Large intestine (tissue), 3 donors: ENCODE measurements around the gene PCBP3. TPM values are rescaled to one million over a fixed set of nuclear protein-coding genes. Genes with fewer than 3 reads are reported as not detected.

ENCODE experiments used
- DNase-seq, 2 donors: peaks; one replicate each; pipeline versions ENCODE4 v3.0.0 to v3.0.0-alpha.2; 2013
- H3K27ac ChIP-seq: one replicate; pipeline ENCODE4 v1.5.1; 2013; ENCODE audit warnings: low read length
- H3K27me3 ChIP-seq: 2 replicates; pipeline ENCODE4 v1.6.1; 2013; ENCODE audit warnings: low read length; ENCODE audit not compliant: control insufficient read depth, insufficient read depth
- H3K36me3 ChIP-seq: 2 replicates; pipeline ENCODE4 v1.6.1; 2013; ENCODE audit warnings: low read length; ENCODE audit not compliant: control insufficient read depth, insufficient read depth
- H3K4me1 ChIP-seq: one replicate; pipeline ENCODE4 v1.6.1; 2013; ENCODE audit warnings: low read length; ENCODE audit not compliant: control insufficient read depth, insufficient read depth
- H3K4me3 ChIP-seq: one replicate; pipeline ENCODE4 v1.5.1; 2013; ENCODE audit warnings: low read length
- H3K9me3 ChIP-seq: one replicate; pipeline ENCODE4 v1.6.1; 2013; ENCODE audit warnings: mild to moderate bottlenecking, low read depth, low read length, moderate library complexity; ENCODE audit not compliant: control insufficient read depth
- WGBS: methylation state at CpG from one replicate; pipeline ENCODE4 v1.1.5; 2013; ENCODE audit warnings: low lambda C conversion rate; ENCODE audit not compliant: insufficient coverage; 5-methylcytosine and 5-hydroxymethylcytosine counted together
- polyA plus RNA-seq: library from polyadenylated mRNA; unstranded; fragments of 120-200 nt; gene quantifications from one replicate; pipeline ENCODE4 v1.2.1, GENCODE V29; 2013

The PCBP3 gene
- polyA plus RNA-seq, 1 donor, result 7.4 TPM

GRCh38 chr21:45852886-45853400 is 209.4 kb downstream of the PCBP3 start:
- Histone ChIP-seq H3K9me3 (no peaks in the 10 kb centered on the region), H3K4me3 (no peak overlapping the region), H3K27ac (no peak overlapping the region), H3K4me1 (no peaks in the 10 kb centered on the region), H3K27me3 (no peaks in the 10 kb centered on the region), H3K36me3 (no peaks in the 10 kb centered on the region)
- 71% methylated on average over 1 of the region's 12 CpGs for WGBS
- DNase-seq, result no peak

GRCh38 chr21:45853703-45854342 is 210.3 kb downstream of the PCBP3 start:
- Histone ChIP-seq H3K4me1 (no peaks in the 10 kb centered on the region), H3K4me3 (no peak overlapping the region), H3K9me3 (no peaks in the 10 kb centered on the region), H3K27ac (no peak overlapping the region), H3K27me3 (no peaks in the 10 kb centered on the region), H3K36me3 (no peaks in the 10 kb centered on the region)
- no peak for DNase-seq
- 79% methylated on average over 3 of the region's 19 CpGs for WGBS

GRCh38 chr21:45854690-45855247 is 211.2 kb downstream of the PCBP3 start:
- no peaks in the 10 kb centered on the region for H3K36me3 ChIP-seq
- DNase-seq, result no peak
- H3K4me1 ChIP-seq, result no peaks in the 10 kb centered on the region
- H3K4me3 ChIP-seq, result no peak overlapping the region
- no peaks in the 10 kb centered on the region for H3K27me3 ChIP-seq
- H3K27ac ChIP-seq, result no peak overlapping the region
- no peaks in the 10 kb centered on the region for H3K9me3 ChIP-seq
- no CpG with 5 or more reads among the region's 12 CpGs for WGBS

DNA sequence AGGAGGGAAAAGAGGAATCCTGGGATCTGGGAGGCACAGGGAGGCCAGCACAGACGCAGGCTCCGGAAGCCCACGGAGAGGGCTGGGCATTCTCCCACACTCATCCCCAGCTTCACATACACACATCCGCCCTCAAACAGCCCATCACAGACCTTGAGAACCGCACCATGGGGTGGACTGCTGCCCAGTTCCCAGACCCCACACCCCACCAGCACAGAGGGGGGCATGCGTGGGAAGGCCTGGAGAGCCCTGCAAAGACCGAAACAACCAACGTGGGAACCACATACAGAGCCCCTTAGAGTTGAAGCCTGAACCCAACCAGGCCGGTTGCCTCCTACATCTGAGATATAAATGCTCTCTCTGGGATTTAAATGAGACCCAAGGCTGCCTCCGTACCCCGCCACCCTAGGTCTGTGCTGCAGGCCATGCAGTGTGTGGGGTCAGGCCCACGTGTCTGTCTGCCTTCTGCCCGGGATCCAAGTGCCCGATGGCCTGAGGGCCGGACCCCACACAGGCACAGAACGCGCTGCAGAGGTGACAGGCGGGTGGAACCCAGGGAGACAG is 211.8 kb downstream of the PCBP3 start:
- H3K4me1 ChIP-seq, result no peaks in the 10 kb centered on the region
- no peaks in the 10 kb centered on the region for H3K27me3 ChIP-seq
- WGBS, result no CpG with 5 or more reads among the region's 18 CpGs
- no peaks in the 10 kb centered on the region for H3K9me3 ChIP-seq
- H3K4me3 ChIP-seq, result no peak overlapping the region
- no peak for DNase-seq
- H3K27ac ChIP-seq, result no peak overlapping the region
- no peaks in the 10 kb centered on the region for H3K36me3 ChIP-seq

DNA sequence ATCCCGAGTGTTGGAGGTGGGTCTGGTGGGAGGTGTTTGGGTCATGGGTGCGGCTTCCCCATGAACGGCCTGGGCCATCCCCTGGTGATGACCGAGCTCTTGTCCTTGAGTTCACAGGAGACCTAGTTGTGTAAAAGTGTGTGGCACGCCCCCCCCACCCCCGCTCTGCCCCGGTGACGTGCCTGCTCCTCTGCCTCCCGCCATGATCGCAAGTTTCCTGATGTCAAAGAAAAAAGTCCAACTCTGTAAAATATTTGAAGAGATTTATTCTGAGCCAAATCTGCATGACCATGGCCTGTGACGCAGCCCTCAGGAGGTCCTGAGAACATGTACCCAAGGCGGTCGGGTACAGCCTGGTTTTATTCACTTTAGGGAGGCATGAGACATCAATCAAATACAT is 212.9 kb downstream of the PCBP3 start:
- no peaks in the 10 kb centered on the region for H3K36me3 ChIP-seq
- H3K9me3 ChIP-seq, result no peaks in the 10 kb centered on the region
- no peak overlapping the region for H3K4me3 ChIP-seq
- no peak for DNase-seq
- H3K27ac ChIP-seq, result no peak overlapping the region
- no CpG with 5 or more reads among the region's 13 CpGs for WGBS
- H3K4me1 ChIP-seq, result no peaks in the 10 kb centered on the region
- no peaks in the 10 kb centered on the region for H3K27me3 ChIP-seq

DNA sequence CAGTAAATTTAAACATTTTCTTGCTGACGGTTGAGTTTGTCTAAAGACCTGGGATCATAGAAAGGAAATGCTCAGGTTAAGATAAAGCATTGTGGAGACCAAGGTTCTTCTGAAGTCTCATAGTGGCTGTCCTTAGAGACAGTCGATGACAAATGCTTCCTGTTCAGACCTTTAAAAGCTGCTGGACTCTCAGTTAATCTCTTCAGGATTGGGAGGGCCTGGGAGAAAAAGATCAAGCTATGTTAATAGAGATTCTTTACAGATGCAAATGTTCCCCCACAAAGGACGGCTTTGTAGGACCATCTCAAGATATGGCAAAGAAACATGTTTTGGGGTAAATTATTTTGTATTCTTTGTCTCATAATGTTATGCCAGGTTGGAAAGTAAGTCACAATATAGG is 213.4 kb downstream of the PCBP3 start:
- DNase-seq, result no peak
- no peaks in the 10 kb centered on the region for H3K9me3 ChIP-seq
- H3K4me3 ChIP-seq, result no peak overlapping the region
- no peaks in the 10 kb centered on the region for H3K27me3 ChIP-seq
- no peaks in the 10 kb centered on the region for H3K4me1 ChIP-seq
- H3K27ac ChIP-seq, result no peak overlapping the region
- no peaks in the 10 kb centered on the region for H3K36me3 ChIP-seq
- WGBS, result 100% methylated on average over 1 of the region's 3 CpGs

DNA sequence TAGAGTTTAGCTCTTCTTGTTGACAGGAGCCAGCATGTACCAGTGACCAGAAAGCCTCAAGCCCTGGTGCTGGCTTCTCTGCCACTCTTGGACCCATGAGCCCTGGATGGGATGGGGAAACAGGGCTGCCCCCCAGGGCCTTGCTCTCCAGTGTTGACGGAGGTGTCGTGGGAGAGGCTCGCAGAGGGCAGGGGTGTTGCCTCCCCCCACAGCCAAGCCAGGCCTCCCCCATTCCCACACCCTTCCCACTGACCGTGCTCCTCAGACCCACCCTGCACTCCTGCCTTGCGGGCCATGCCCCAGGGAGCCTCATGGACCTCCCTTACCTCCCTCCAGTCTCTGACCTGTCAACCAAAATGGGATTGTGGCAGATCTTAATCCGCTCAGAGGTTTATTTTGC is 214.2 kb downstream of the PCBP3 start:
- H3K36me3 ChIP-seq, result no peaks in the 10 kb centered on the region
- no CpG with 5 or more reads among the region's 6 CpGs for WGBS
- H3K9me3 ChIP-seq, result no peaks in the 10 kb centered on the region
- no peak overlapping the region for H3K27ac ChIP-seq
- no peak overlapping the region for H3K4me3 ChIP-seq
- H3K27me3 ChIP-seq, result no peaks in the 10 kb centered on the region
- no peak for DNase-seq
- H3K4me1 ChIP-seq, result no peaks in the 10 kb centered on the region

- Histone ChIP-seq H3K9me3 (no peaks in the 10 kb centered on the region), H3K27me3 (no peaks in the 10 kb centered on the region), H3K36me3 (no peaks in the 10 kb centered on the region), H3K4me3 (no peak overlapping the region), H3K27ac (no peak overlapping the region), H3K4me1 (no peaks in the 10 kb centered on the region)
- no CpG with 5 or more reads among the region's 12 CpGs for WGBS
- DNase-seq, result no peak
Measured at GRCh38 chr21:45858180-45858579, 214.7 kb downstream of the PCBP3 start.

DNA sequence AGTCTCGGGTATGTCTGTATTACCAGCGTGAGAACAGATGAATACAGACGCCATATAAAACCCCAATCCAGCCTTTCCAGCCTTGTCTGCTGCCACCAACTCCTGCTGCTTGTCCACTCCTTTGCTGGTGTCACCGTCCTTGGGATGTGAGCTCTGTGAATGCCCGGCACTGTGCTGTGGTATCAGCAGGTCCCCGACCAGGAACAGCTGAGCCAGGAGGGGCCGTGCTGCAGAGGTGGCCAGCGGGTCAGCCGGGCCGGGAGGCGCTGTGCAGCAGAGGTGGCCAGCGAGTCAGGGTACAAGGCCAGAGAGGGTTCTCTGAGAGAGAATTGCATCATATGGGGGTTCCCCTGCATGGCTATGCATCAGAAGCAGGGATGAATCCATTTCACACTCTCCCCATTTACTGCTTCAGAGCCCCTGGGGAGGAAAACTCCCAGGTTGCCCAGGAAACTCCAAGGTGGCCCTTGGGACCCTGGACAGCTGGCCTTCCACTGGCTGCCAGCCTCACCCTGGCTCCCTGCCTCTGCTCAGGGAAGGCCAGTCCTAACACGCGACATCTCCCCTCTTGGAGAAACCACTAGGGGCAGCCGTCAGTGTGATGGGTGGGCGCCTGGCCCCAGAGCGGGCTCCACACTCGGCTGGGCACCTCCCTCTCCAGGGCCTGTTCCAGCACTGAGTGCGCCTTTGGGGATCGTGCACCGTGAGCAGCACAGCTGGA is 215.7 kb downstream of the PCBP3 start:
- H3K36me3 ChIP-seq, result no peaks in the 10 kb centered on the region
- no peaks in the 10 kb centered on the region for H3K9me3 ChIP-seq
- H3K27me3 ChIP-seq, result no peaks in the 10 kb centered on the region
- no peak for DNase-seq
- H3K4me3 ChIP-seq, result no peak overlapping the region
- no peaks in the 10 kb centered on the region for H3K4me1 ChIP-seq
- WGBS, result no CpG with 5 or more reads among the region's 21 CpGs
- H3K27ac ChIP-seq, result no peak overlapping the region

GRCh38 chr21:45859762-45860357 is 216.3 kb downstream of the PCBP3 start:
- no peaks in the 10 kb centered on the region for H3K36me3 ChIP-seq
- H3K9me3 ChIP-seq, result no peaks in the 10 kb centered on the region
- no CpG with 5 or more reads among the region's 12 CpGs for WGBS
- DNase-seq, result no peak
- H3K27me3 ChIP-seq, result no peaks in the 10 kb centered on the region
- H3K27ac ChIP-seq, result no peak overlapping the region
- no peak overlapping the region for H3K4me3 ChIP-seq
- H3K4me1 ChIP-seq, result no peaks in the 10 kb centered on the region
